ENCODE data around the gene WWC2.

The WWC2 gene

DNA sequence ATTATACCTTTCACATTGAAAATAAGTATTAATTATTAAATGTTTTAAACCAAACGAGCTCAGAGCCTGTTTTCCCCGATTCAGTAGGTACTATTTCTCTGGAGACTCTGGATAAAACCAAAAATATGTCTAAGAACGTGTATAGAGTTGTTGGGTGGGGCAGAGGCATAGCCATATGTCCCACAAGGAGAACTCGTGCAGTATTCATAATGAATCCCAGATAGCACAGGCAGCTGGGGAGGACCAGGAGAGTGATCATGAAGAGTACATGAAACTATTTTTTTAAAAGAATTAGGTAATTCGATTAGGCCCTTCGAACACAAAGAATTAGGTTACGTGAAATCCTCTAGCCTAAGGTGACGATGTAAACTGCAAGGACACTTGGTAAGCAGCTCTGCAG lies 145.0 kb downstream of the WWC2 start:
- CTCF ChIA-PET = no interaction called here
- Mint-ChIP-seq H3K27ac (no peak overlapping the region), H3K9me3 (no peaks in the 10 kb centered on the region), H3K27me3 (no peaks in the 10 kb centered on the region), H3K36me3 (no peaks in the 10 kb centered on the region), H3K4me3 (no peak overlapping the region), H3K4me1 (no peaks in the 10 kb centered on the region)
- DNase-seq = no peak

- CTCF ChIA-PET = no interaction called here
- Mint-ChIP-seq H3K36me3 (no peaks in the 10 kb centered on the region), H3K27ac (no peak overlapping the region), H3K9me3 (no peaks in the 10 kb centered on the region), H3K27me3 (no peaks in the 10 kb centered on the region), H3K4me3 (no peak overlapping the region), H3K4me1 (no peaks in the 10 kb centered on the region)
- no peak for DNase-seq
These were observed 145.4 kb downstream of the WWC2 start for GRCh38 chr4:183244506-183244905.

GRCh38 chr4:183248201-183248600 lies 149.1 kb downstream of the WWC2 start:
- DNase-seq = no peak
- Mint-ChIP-seq H3K27ac (no peak overlapping the region), H3K27me3 (no peaks in the 10 kb centered on the region), H3K36me3 (no peaks in the 10 kb centered on the region), H3K9me3 (no peaks in the 10 kb centered on the region), H3K4me1 (no peaks in the 10 kb centered on the region), H3K4me3 (no peak overlapping the region)
- CTCF ChIA-PET = interaction anchor here (0.9 to 5.9 kb wide), 6 partner anchors 8 to 310 kb away, joined by 3 to 42 read pairs (median 17); no protein-coding TSS in a partner anchor

DNA sequence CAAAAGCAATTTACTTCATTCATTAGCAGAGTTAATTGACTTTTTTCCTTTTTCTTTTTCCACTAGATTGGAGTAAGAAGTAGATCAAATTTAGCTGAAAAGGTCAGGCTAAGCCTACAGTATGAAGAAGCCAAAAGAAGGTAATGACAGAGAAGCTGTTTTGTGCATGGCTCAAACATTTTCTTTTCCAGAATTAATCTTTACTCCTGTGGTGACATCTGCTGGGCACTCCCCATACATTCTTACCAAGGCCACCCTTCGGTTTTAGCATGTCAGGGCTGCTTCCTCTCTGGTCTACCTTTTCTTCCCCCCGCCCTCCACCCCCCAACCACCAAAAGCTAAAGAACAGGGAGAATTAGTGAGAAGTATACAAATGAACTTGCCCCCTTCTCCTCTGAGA lies 150.8 kb downstream of the WWC2 start:
- Mint-ChIP-seq H3K36me3 (no peaks in the 10 kb centered on the region), H3K4me3 (no peak overlapping the region), H3K27ac (no peak overlapping the region), H3K9me3 (no peaks in the 10 kb centered on the region), H3K4me1 (no peaks in the 10 kb centered on the region), H3K27me3 (no peaks in the 10 kb centered on the region)
- DNase-seq = peak; percentile 34
- CTCF ChIA-PET = interaction anchor here (1.3 to 5.9 kb wide), 8 partner anchors 10 to 311 kb away, joined by 3 to 42 read pairs (median 10); no protein-coding TSS in a partner anchor

DNA sequence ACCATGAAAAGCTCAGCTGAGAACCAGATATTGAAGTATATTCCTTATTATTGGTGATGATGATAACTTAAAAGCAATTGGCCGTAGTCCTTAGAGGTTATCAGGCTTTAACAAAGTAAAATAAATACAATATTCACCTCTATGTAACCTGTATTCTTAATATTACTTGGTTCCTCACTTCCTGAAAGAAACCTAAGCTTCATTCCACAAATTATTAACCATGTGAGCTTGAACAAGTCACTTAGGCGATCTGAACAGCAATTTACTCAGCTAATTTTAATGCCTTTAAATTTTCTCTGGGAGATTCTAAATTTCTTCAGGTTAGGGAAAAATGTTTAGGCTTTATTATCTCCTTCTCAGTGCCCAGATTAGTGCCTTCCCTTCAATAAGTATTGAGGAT lies 151.8 kb downstream of the WWC2 start:
- no peak overlapping the region for H3K4me3 Mint-ChIP-seq
- DNase-seq = no peak
- no peaks in the 10 kb centered on the region for H3K4me1 Mint-ChIP-seq
- CTCF ChIA-PET = interaction anchor here (1.4 to 5.9 kb wide), 7 partner anchors 9 to 312 kb away, joined by 3 to 42 read pairs (median 15); no protein-coding TSS in a partner anchor
- H3K9me3 Mint-ChIP-seq = no peaks in the 10 kb centered on the region
- no peak overlapping the region for H3K27ac Mint-ChIP-seq
- no peaks in the 10 kb centered on the region for H3K27me3 Mint-ChIP-seq
- no peaks in the 10 kb centered on the region for H3K36me3 Mint-ChIP-seq

DNA sequence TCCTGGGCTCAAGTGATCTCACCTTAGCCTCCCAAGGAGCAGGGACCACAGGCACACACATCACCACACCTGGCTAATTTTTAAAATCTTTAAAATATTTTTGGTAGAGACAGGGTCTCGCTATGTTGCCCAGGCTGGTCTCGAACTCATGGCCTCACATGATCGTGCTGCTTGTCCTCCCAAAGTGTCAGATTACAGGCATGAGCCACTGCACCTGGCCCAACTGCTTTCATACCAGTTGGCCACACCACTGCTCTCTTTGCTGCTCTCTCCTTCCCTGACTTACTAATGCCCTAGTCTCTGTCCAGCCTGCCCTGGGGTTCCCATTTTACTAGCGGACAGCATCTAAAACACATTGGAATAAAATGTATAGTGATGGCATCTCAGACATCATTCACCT lies 153.9 kb downstream of the WWC2 start:
- Mint-ChIP-seq H3K27me3 (no peaks in the 10 kb centered on the region), H3K9me3 (no peaks in the 10 kb centered on the region), H3K27ac (no peak overlapping the region), H3K4me1 (no peaks in the 10 kb centered on the region), H3K4me3 (no peak overlapping the region), H3K36me3 (no peaks in the 10 kb centered on the region)
- DNase-seq = no peak
- CTCF ChIA-PET = interaction anchor here (5.9 to 11.0 kb wide), 2 partner anchors 9 to 179 kb away, joined by 30 to 111 read pairs; no protein-coding TSS in a partner anchor

DNA sequence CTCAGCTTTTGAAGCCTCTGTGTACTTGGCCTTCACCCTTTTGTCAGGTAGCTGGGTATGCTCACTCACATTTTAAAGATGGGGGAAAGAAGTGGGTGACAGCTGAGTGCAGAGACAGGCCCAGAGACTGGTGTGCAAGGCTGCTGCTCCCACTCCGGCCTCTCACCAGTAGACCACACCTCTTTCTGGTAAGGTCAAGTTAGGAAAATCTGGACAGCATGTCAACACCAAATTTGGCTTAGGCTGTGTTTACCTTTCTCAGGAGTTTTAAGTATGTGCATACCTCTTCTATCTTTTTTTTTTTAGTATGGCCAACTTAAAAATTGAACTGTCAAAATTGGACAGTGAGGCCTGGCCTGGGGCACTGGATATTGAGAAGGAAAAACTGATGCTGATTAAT lies 154.4 kb downstream of the WWC2 start:
- CTCF ChIA-PET = interaction anchor here (0.6 to 11.0 kb wide), 5 partner anchors 9 to 870 kb away, joined by 3 to 111 read pairs (median 4); no protein-coding TSS in a partner anchor
- Mint-ChIP-seq H3K4me3 (no peak overlapping the region), H3K27me3 (no peaks in the 10 kb centered on the region), H3K9me3 (no peaks in the 10 kb centered on the region), H3K4me1 (no peaks in the 10 kb centered on the region), H3K27ac (no peak overlapping the region), H3K36me3 (no peaks in the 10 kb centered on the region)
- DNase-seq = no peak

DNA sequence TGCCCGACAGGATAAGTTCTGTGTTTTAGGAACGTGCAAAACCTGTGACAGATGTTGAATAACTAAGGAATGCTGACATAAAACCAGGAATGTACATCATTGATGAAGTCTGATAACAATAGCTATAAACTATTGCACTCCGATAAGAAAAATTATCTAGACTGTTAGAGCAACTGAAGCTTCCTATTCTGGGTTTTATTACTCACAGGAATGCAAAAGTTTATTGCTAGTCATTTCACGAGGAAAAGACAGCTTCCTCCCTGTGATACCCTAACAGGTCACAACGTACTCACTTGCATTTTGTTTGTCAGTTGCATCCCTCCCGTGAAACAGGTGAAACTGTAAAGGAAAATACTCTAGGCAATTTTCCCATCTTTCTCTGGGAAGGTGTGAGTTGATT lies 155.1 kb downstream of the WWC2 start:
- Mint-ChIP-seq H3K4me3 (no peak overlapping the region), H3K27ac (no peak overlapping the region), H3K4me1 (no peaks in the 10 kb centered on the region), H3K36me3 (no peaks in the 10 kb centered on the region), H3K9me3 (no peaks in the 10 kb centered on the region), H3K27me3 (no peaks in the 10 kb centered on the region)
- no peak for DNase-seq
- CTCF ChIA-PET = interaction anchor here (0.6 to 11.0 kb wide), 7 partner anchors 8 to 870 kb away, joined by 3 to 111 read pairs (median 3); no protein-coding TSS in a partner anchor

GRCh38 chr4:183255487-183255886 lies 156.4 kb downstream of the WWC2 start:
- Mint-ChIP-seq H3K4me3 (no peak overlapping the region), H3K36me3 (no peaks in the 10 kb centered on the region), H3K27ac (no peak overlapping the region), H3K4me1 (no peaks in the 10 kb centered on the region), H3K27me3 (no peaks in the 10 kb centered on the region), H3K9me3 (no peaks in the 10 kb centered on the region)
- CTCF ChIA-PET = interaction anchor here (0.9 to 11.0 kb wide), 6 partner anchors 7 to 317 kb away, joined by 3 to 111 read pairs (median 6); partner anchors contain the start of gene WWC2
- DNase-seq = no peak

DNA sequence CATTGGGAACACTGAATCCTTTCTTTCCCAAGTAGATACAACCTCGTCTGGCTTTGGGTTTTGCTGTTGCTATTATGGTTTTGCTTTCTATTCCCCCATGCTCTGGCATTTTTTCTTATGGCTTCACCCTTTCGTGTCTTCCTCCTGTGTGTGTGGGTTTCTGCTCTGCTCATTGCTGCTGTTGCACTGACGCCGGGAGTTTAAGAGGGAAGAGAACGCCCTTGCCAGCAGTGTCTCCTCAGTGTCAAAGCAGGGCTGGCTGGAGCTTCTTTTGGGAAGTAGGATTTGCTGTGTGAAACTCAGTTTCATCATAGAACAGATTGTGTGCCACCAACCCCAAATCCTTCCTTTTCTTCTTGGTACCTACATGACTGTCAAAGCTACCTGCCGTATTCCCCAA lies 157.3 kb downstream of the WWC2 start:
- no peak overlapping the region for H3K4me3 Mint-ChIP-seq
- H3K4me1 Mint-ChIP-seq = no peaks in the 10 kb centered on the region
- no peak for DNase-seq
- CTCF ChIA-PET = interaction anchor here (0.7 to 11.0 kb wide), 8 partner anchors 8 to 317 kb away, joined by 3 to 111 read pairs (median 4); partner anchors contain the start of gene WWC2
- H3K27ac Mint-ChIP-seq = no peak overlapping the region
- no peaks in the 10 kb centered on the region for H3K27me3 Mint-ChIP-seq
- no peaks in the 10 kb centered on the region for H3K9me3 Mint-ChIP-seq
- no peaks in the 10 kb centered on the region for H3K36me3 Mint-ChIP-seq

GRCh38 chr4:183256756-183257385 lies 157.8 kb downstream of the WWC2 start:
- peak; percentile 58 for DNase-seq
- H3K36me3 Mint-ChIP-seq = no peaks in the 10 kb centered on the region
- no peaks in the 10 kb centered on the region for H3K4me1 Mint-ChIP-seq
- CTCF ChIA-PET = interaction anchor here (0.7 to 11.0 kb wide), 8 partner anchors 9 to 318 kb away, joined by 3 to 111 read pairs (median 4); partner anchors contain the start of gene WWC2
- H3K27me3 Mint-ChIP-seq = no peaks in the 10 kb centered on the region
- H3K9me3 Mint-ChIP-seq = no peaks in the 10 kb centered on the region
- H3K4me3 Mint-ChIP-seq = no peak overlapping the region
- H3K27ac Mint-ChIP-seq = no peak overlapping the region

DNA sequence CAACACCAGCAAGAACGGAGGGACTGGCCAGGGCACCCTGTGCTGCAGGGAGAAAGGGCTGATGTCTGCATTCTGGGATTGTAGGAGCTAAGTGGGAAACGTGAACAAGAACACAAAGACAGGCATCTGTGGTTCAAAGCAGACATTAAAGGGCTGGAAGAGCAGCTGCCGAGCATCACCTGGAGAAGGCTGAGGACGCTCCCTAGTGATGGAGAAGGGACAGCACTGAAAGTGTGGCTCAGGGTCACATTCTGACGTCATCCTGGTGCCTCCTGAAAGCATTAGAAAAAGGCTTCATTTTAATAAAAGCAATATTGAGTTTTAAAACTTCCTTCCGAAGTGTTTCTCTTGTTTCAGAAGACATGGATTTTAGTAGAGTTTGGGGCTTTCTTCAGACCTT lies 158.8 kb downstream of the WWC2 start:
- no peak overlapping the region for H3K27ac Mint-ChIP-seq
- no peak overlapping the region for H3K4me3 Mint-ChIP-seq

GRCh38 chr4:183260491-183261151 lies 161.6 kb downstream of the WWC2 start:
- CTCF ChIA-PET = interaction anchor here (0.8 to 11.0 kb wide), 8 partner anchors 10 to 646 kb away, joined by 3 to 111 read pairs (median 11); no protein-coding TSS in a partner anchor

More for the DNA sequence above, 158.8 kb downstream of the WWC2 start:
- no peaks in the 10 kb centered on the region for H3K9me3 Mint-ChIP-seq
- DNase-seq = no peak
- no peaks in the 10 kb centered on the region for H3K36me3 Mint-ChIP-seq
- CTCF ChIA-PET = interaction anchor here (0.7 to 11.0 kb wide), 4 partner anchors 13 to 494 kb away, joined by 3 to 111 read pairs (median 14); no protein-coding TSS in a partner anchor
- peaks cover 6% of the 10 kb centered on the region for H3K4me1 Mint-ChIP-seq
- no peaks in the 10 kb centered on the region for H3K27me3 Mint-ChIP-seq

DNA sequence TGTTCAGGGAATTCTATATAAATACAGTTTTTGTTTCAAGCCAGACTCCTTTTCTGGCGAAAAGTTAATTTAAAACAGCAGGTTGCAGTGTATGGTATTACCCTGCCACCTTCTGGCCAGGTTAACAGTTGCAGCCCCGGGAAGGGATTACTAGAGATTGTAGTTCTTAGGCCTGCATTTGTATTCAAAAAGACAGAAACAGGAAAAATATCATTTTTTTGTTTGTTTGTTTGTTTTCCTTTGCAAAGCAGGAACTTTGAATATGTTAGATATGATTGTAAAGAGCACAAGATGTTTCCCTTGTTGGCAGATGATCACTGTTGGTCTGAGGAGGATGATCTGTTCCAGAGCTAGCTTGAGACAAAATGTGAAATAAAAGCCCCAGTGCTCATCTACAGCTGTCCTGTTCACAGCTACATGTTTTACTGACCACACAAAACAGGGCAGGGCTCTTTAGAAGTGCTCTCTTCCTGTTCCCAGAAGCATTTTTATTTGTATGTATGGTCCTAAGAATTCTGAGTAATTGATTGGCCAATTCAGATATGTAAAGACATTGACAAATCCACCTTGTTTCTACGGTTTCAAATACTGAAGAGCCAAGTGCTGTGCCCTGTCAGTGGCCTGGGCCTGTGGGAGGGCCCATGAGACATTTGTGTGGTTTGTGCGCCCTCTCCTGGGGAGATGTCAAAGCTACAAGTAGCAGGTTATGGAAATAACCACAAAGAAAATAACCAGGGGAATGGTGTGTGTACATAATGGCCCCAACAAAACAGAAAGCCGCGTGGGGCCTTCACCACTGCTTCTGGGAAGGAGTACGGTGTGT lies 163.1 kb downstream of the WWC2 start:
- no peaks in the 10 kb centered on the region for H3K27me3 Mint-ChIP-seq
- peak overlapping the region; percentile 34 for H3K27ac Mint-ChIP-seq
- peak; percentile 86 for DNase-seq
- no peaks in the 10 kb centered on the region for H3K36me3 Mint-ChIP-seq
- no peak overlapping the region for H3K4me3 Mint-ChIP-seq
- no peaks in the 10 kb centered on the region for H3K9me3 Mint-ChIP-seq
- CTCF ChIA-PET = interaction anchor here (0.6 to 11.0 kb wide), 22 partner anchors 8 to 821 kb away, joined by 3 to 111 read pairs (median 4); partner anchors contain the start of gene WWC2
- peaks cover 6% of the 10 kb centered on the region for H3K4me1 Mint-ChIP-seq

More at GRCh38 chr4:183260491-183261151, 161.6 kb downstream of the WWC2 start:
- no peaks in the 10 kb centered on the region for H3K9me3 Mint-ChIP-seq
- H3K27me3 Mint-ChIP-seq = no peaks in the 10 kb centered on the region
- H3K4me1 Mint-ChIP-seq = peaks cover 6% of the 10 kb centered on the region
- H3K36me3 Mint-ChIP-seq = no peaks in the 10 kb centered on the region
- H3K4me3 Mint-ChIP-seq = no peak overlapping the region
- no peak overlapping the region for H3K27ac Mint-ChIP-seq
- DNase-seq = no peak

Measured in activated naive CD4-positive, alpha-beta T cell treated with anti-CD3 and anti-CD28 coated beads, Interleukin-2, amount 10 ng/mL, durations not matched to agents 7 days and 5 days (primary cell).